NT2/D1 (cell line): ENCODE results near the gene ALLC.

ENCODE experiments used
- SUZ12 ChIP-seq: IDR thresholded peaks from 2 replicates; pipeline ENCODE4 v1.6.1; 2011; ENCODE audit not compliant: insufficient read length, insufficient read depth; ENCODE audit errors: extremely low read depth
- YY1 ChIP-seq: IDR thresholded peaks from 2 replicates; pipeline ENCODE4 v1.6.1; 2011; ENCODE audit not compliant: insufficient read length, insufficient read depth
- ZNF274 ChIP-seq: IDR thresholded peaks from 2 replicates; pipeline ENCODE4 v1.6.1; 2011; ENCODE audit warnings: mild to moderate bottlenecking, low read depth, low read length

GRCh38 chr2:3725002-3725401 lies 67.0 kb downstream of the ALLC start:
- TF ChIP-seq YY1 (no peak), SUZ12 (no peak), ZNF274 (no peak)
